GM13977 (cell line): ENCODE measurements around the gene MYH7.

Source experiments
- DNase-seq: peaks from one replicate; pipeline ENCODE4 v3.0.0; 2012; ENCODE audit warnings: low spot score
- CTCF ChIP-seq: IDR thresholded peaks from 2 replicates; pipeline ENCODE4 v1.5.1; 2012; ENCODE audit warnings: mild to moderate bottlenecking, control low read depth; ENCODE audit not compliant: insufficient read depth; ENCODE audit errors: extremely low read depth, missing control alignments
- in situ Hi-C: fragments of 300-500 bp; cut with MboI; formaldehyde crosslinking; loops from one replicate; pipeline ENCODE4 v1.12.0; 2022; ENCODE audit warnings: low sequenced_read_pairs, low pct_unique_long_range_greater_than_20kb, mixed read lengths, inconsistent platforms; ENCODE audit not compliant: unreplicated experiment

The MYH7 gene

DNA sequence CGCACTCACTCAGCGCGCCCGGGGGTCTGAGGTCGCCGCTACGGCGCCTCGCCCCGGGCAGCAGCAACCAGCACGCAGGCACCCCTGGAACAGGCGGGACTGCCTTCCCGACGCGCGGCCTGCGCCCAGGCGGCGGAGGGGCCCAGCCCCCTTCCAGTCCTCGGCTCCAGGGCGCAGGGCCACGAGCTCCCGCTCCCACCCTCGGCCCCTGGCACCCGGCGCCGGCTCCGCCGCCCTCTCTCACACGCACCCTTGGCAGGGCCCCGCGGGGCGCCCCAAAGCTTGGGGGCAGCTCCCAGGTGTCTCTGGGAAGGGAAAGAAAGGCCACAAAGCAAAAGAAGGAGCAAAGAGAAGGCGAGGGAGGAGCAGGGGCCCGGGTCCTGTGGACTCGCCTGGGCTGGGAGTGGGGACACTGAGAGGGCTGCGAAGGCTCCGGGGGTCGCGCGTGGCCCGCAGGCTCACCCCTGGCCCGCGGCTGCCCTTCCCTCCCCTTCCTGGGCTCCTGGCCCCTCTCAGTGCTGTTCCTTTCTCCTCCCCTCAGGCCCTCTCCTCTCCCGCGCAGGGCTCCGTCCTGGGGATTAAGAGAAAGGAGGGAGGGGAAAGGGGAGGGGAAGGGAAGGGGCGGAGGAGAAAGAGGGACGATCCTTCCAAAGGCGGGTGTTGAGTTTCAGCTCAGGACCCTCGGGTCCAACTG lies 69.6 kb downstream of the MYH7 start:
- DNase-seq, result no peak
- TF ChIP-seq CTCF, result no peak
- in situ Hi-C loops, result no loop called here

GRCh38 chr14:23365036-23365731 lies 70.3 kb downstream of the MYH7 start, which contains the start of gene EFS:
Gene EFS (minus strand): TSS chr14:23365172. CDS start chr14:23365025, 147 bp downstream.
- no peak for TF ChIP-seq CTCF
- in situ Hi-C loops, result no loop called here
- DNase-seq, result peak; percentile 48

DNA sequence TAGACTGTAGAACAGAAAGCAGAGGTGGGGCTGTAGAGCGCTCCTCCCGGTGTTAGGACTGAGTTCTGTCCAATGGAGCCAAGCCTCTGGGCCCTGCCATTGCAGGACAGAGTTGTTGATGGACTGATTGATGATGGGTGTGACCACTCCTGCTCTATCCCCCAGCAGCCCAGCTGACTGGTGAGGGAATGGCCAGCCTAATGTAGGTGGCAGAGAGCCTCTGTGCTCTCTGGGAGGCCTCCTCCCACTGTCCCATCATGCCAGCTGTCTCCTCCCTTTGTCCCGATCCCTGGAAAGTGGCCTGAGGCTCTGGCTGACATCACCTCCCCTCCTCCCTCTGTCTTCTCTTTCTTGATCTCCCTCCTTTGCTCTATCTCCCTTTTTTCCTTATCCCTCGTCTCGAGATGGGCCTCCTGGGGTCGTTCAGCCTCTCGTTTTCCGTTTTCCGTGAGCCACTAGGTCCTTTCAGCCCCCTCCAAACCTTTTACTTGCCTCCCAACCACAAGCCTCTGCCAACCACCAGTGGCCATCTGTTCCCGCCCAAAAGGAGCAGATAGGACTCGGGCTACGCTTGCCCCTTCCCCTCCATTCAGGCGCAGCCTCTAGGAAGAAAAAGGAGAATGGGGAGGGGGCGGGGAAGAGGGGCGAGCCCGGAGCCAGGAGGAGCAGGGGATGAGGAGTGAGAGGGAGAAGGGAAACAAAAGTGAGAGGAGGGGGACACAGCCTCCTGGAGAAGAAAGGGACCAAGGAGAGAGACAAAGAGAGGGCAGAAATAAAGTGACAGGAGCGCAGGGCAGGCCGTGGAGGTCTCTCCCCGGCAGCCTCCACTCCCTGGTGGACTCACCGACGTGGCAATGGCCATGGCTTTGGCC lies 71.1 kb downstream of the MYH7 start:
- no peak for TF ChIP-seq CTCF
- no peak for DNase-seq
- in situ Hi-C loops, result no loop called here
